DOHH2 (cell line): ENCODE results near the gene CACHD1.

Source experiments
- EZH2phosphoT487 ChIP-seq: fragments of 200-600 bp; sonication (generic); IDR thresholded peaks from 2 replicates; pipeline ENCODE4 v1.6.1; 2017; ENCODE audit warnings: borderline replicate concordance, mild to moderate bottlenecking, antibody characterized with exemption, low read length, moderate library complexity, mixed read lengths
- TF ChIP-seq, protein P1 (sequence below): fragments of 200-600 bp; sonication (generic); IDR thresholded peaks from one replicate; pipeline ENCODE4 v1.5.1; 2014; ENCODE audit warnings: antibody characterized with exemption, mild to moderate bottlenecking, low read depth, low read length; ENCODE audit not compliant: poor library complexity, severe bottlenecking

- TF ChIP-seq, protein P1, sequence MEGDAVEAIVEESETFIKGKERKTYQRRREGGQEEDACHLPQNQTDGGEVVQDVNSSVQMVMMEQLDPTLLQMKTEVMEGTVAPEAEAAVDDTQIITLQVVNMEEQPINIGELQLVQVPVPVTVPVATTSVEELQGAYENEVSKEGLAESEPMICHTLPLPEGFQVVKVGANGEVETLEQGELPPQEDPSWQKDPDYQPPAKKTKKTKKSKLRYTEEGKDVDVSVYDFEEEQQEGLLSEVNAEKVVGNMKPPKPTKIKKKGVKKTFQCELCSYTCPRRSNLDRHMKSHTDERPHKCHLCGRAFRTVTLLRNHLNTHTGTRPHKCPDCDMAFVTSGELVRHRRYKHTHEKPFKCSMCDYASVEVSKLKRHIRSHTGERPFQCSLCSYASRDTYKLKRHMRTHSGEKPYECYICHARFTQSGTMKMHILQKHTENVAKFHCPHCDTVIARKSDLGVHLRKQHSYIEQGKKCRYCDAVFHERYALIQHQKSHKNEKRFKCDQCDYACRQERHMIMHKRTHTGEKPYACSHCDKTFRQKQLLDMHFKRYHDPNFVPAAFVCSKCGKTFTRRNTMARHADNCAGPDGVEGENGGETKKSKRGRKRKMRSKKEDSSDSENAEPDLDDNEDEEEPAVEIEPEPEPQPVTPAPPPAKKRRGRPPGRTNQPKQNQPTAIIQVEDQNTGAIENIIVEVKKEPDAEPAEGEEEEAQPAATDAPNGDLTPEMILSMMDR: no peak
- TF ChIP-seq EZH2phosphoT487: no peak
Measured at GRCh38 chr1:64601207-64601606, 131.3 kb downstream of the CACHD1 start.
